Smooth muscle cell (in vitro differentiated cells): ENCODE data around the gene PLPPR5. TPM values are rescaled to one million over a fixed set of nuclear protein-coding genes. Genes with fewer than 3 reads are reported as not detected.

Experiments used
- DNase-seq: peaks from one replicate; lab custom pipeline; 2025; ENCODE audit not compliant: unreplicated experiment; lab: John Stamatoyannopoulos, UW
- H2AFZ ChIP-seq: fragments of 200-600 bp; sonication (generic); 2 replicates; pipeline ENCODE4 v1.6.0; 2016; ENCODE audit warnings: antibody characterized with exemption, low read depth, mild to moderate bottlenecking
- H3F3A ChIP-seq: fragments of 200-600 bp; sonication (generic); 2 replicates; pipeline ENCODE4 v1.6.0; 2017; ENCODE audit warnings: antibody characterized with exemption, low read depth
- H3K27ac ChIP-seq: fragments of 200-600 bp; sonication (generic); 2 replicates; pipeline ENCODE4 v1.5.1; 2016; ENCODE audit warnings: low read depth, mild to moderate bottlenecking
- H3K27me3 ChIP-seq: fragments of 200-600 bp; sonication (generic); 2 replicates; pipeline ENCODE4 v1.6.1; 2016; ENCODE audit warnings: low read depth, mild to moderate bottlenecking
- H3K36me3 ChIP-seq: fragments of 200-600 bp; sonication (generic); 2 replicates; pipeline ENCODE4 v1.5.1; 2016; ENCODE audit warnings: low read depth
- H3K4me1 ChIP-seq: fragments of 200-600 bp; sonication (generic); 2 replicates; pipeline ENCODE4 v1.5.1; 2016; ENCODE audit warnings: low read depth
- H3K4me2 ChIP-seq: fragments of 200-600 bp; sonication (generic); 2 replicates; pipeline ENCODE4 v1.6.0; 2016; ENCODE audit warnings: mild to moderate bottlenecking
- H3K4me3 ChIP-seq: fragments of 200-600 bp; sonication (generic); 2 replicates; pipeline ENCODE4 v1.5.1; 2016; ENCODE audit warnings: mild to moderate bottlenecking
- H3K79me2 ChIP-seq: fragments of 200-600 bp; sonication (generic); 2 replicates; pipeline ENCODE4 v1.6.0; 2016; ENCODE audit warnings: low read depth, mild to moderate bottlenecking
- H3K9ac ChIP-seq: fragments of 200-600 bp; sonication (generic); 2 replicates; pipeline ENCODE4 v1.6.0; 2016; ENCODE audit warnings: low read depth
- H3K9me3 ChIP-seq: fragments of 200-600 bp; sonication (generic); replicated peaks from 2 replicates; pipeline ENCODE4 v1.5.1; 2016; ENCODE audit warnings: low read depth
- H4K20me1 ChIP-seq: fragments of 200-600 bp; sonication (generic); 2 replicates; pipeline ENCODE4 v1.6.0; 2016; ENCODE audit warnings: low read depth
- CTCF ChIP-seq: fragments of 200-600 bp; sonication (generic); IDR thresholded peaks from 2 replicates; pipeline ENCODE4 v1.5.1; 2017; ENCODE audit warnings: borderline replicate concordance, mild to moderate bottlenecking, antibody characterized with exemption; ENCODE audit not compliant: insufficient read depth, poor library complexity, severe bottlenecking
- WGBS: methylation state at CpG from one replicate; pipeline ENCODE4 v1.1.7; 2016; ENCODE audit warnings: low lambda C conversion rate; 5-methylcytosine and 5-hydroxymethylcytosine counted together
- polyA plus RNA-seq: library from polyadenylated mRNA; unstranded; fragments of >200 nt; fragmentation: Nextera tagmentation; extraction: Ambion mirVana; gene quantifications from 2 replicates; pipeline ENCODE4 v1.2.1, GENCODE V29; 2016
- total RNA-seq: library from RNA; depleted of rRNA; stranded (reverse); fragments of >200 nt; gene quantifications from 2 replicates; pipeline ENCODE4 v1.2.3, GENCODE V29; 2014

Gene PLPPR5
- total and polyA plus RNA-seq, 2 experiments from 2014 or later = 0.18 to 0.34 TPM

- Histone ChIP-seq H2AFZ (no peak overlapping the region), H4K20me1 (no peaks in the 10 kb centered on the region), H3K27ac (no peak overlapping the region), H3K27me3 (no peaks in the 10 kb centered on the region), H3F3A (no peaks in the 10 kb centered on the region), H3K4me3 (no peak overlapping the region), H3K79me2 (no peaks in the 10 kb centered on the region), H3K36me3 (no peaks in the 10 kb centered on the region), H3K4me1 (no peaks in the 10 kb centered on the region), H3K9me3 (no peaks in the 10 kb centered on the region), H3K9ac (no peak overlapping the region), H3K4me2 (no peak overlapping the region)
- 98% methylated on average over 4 of the region's 4 CpGs for WGBS
- no peak for DNase-seq
- no peak for TF ChIP-seq CTCF
Measured at GRCh38 chr1:98923667-98924066, 81.0 kb downstream of the PLPPR5 start.

- H4K20me1 ChIP-seq = no peaks in the 10 kb centered on the region
- H3K79me2 ChIP-seq = no peaks in the 10 kb centered on the region
- H3K4me2 ChIP-seq = no peak overlapping the region
- DNase-seq = no peak
- H3K36me3 ChIP-seq = no peaks in the 10 kb centered on the region
- no peaks in the 10 kb centered on the region for H3F3A ChIP-seq
- no peaks in the 10 kb centered on the region for H3K27me3 ChIP-seq
- H3K9me3 ChIP-seq = no peaks in the 10 kb centered on the region
- no peak overlapping the region for H2AFZ ChIP-seq
- TF ChIP-seq CTCF = no peak
- no peaks in the 10 kb centered on the region for H3K4me1 ChIP-seq
- no peak overlapping the region for H3K9ac ChIP-seq
- H3K4me3 ChIP-seq = no peak overlapping the region
- H3K27ac ChIP-seq = no peak overlapping the region
- 84% methylated on average over 2 of the region's 2 CpGs for WGBS
Measured at GRCh38 chr1:98921817-98922216, 82.8 kb downstream of the PLPPR5 start.

- no peak for TF ChIP-seq CTCF
- H3K9me3 ChIP-seq = no peaks in the 10 kb centered on the region
- H4K20me1 ChIP-seq = no peaks in the 10 kb centered on the region
- H3K4me3 ChIP-seq = no peak overlapping the region
- no peak overlapping the region for H2AFZ ChIP-seq
- H3K9ac ChIP-seq = no peak overlapping the region
- no peaks in the 10 kb centered on the region for H3K36me3 ChIP-seq
- no peaks in the 10 kb centered on the region for H3K4me1 ChIP-seq
- H3K4me2 ChIP-seq = no peak overlapping the region
- H3F3A ChIP-seq = no peaks in the 10 kb centered on the region
- H3K27ac ChIP-seq = no peak overlapping the region
- no peaks in the 10 kb centered on the region for H3K79me2 ChIP-seq
- WGBS = 49% methylated on average over 2 of the region's 2 CpGs
- no peaks in the 10 kb centered on the region for H3K27me3 ChIP-seq
- DNase-seq = no peak
Measured at GRCh38 chr1:98920441-98921110, 84.1 kb downstream of the PLPPR5 start.

GRCh38 chr1:98919652-98920051 is 85.0 kb downstream of the PLPPR5 start:
- no peaks in the 10 kb centered on the region for H3K79me2 ChIP-seq
- no peak overlapping the region for H2AFZ ChIP-seq
- no peak overlapping the region for H3K9ac ChIP-seq
- no peaks in the 10 kb centered on the region for H3F3A ChIP-seq
- no peaks in the 10 kb centered on the region for H3K36me3 ChIP-seq
- no peaks in the 10 kb centered on the region for H3K9me3 ChIP-seq
- TF ChIP-seq CTCF = no peak
- H4K20me1 ChIP-seq = no peaks in the 10 kb centered on the region
- H3K27me3 ChIP-seq = no peaks in the 10 kb centered on the region
- no peak for DNase-seq
- H3K4me2 ChIP-seq = no peak overlapping the region
- no peaks in the 10 kb centered on the region for H3K4me1 ChIP-seq
- no peak overlapping the region for H3K4me3 ChIP-seq
- H3K27ac ChIP-seq = no peak overlapping the region
- 91% methylated on average over 2 of the region's 2 CpGs for WGBS
